HEK293 (cell line): Measurements from ENCODE around the gene CUL3.

Experiments
- CTCF ChIP-seq: fragments of 450-650 bp; formaldehyde crosslinking; IDR thresholded peaks from 2 replicates; pipeline ENCODE4 v1.5.1; 2016; ENCODE audit warnings: missing biosample characterization, missing genetic modification characterization
- TCF7L2 ChIP-seq: IDR thresholded peaks from 2 replicates; pipeline ENCODE4 v1.6.1; 2011; ENCODE audit warnings: low read depth, mild to moderate bottlenecking, inconsistent platforms, low read length, moderate library complexity, borderline replicate concordance
- YY1 ChIP-seq: fragments of 450-650 bp; formaldehyde crosslinking; IDR thresholded peaks from 2 replicates; pipeline ENCODE4 v1.5.1; 2018; ENCODE audit warnings: missing biosample characterization, missing genetic modification characterization
- ZNF175 ChIP-seq: fragments of 450-650 bp; formaldehyde crosslinking; IDR thresholded peaks from 2 replicates; pipeline ENCODE4 v1.5.1; 2016; ENCODE audit warnings: missing biosample characterization, missing genetic modification characterization
- ZNF416 ChIP-seq: fragments of 450-650 bp; formaldehyde crosslinking; IDR thresholded peaks from 2 replicates; pipeline ENCODE4 v1.5.1; 2016; ENCODE audit warnings: missing biosample characterization, missing genetic modification characterization
- ZNF704 ChIP-seq: fragments of 450-650 bp; formaldehyde crosslinking; IDR thresholded peaks from 2 replicates; pipeline ENCODE4 v1.5.1; 2016; ENCODE audit warnings: missing biosample characterization, missing genetic modification characterization

- no peak for TF ChIP-seq ZNF704 (tag by site-specific recombination)
- TF ChIP-seq ZNF416 (tag by site-specific recombination) = no peak
- no peak for TF ChIP-seq CTCF (tag by site-specific recombination)
- no peak for TF ChIP-seq ZNF175 (tag by site-specific recombination)
- TF ChIP-seq TCF7L2 = no peak
- no peak for TF ChIP-seq YY1
Measured at GRCh38 chr2:224448236-224448635, 136.9 kb downstream of the CUL3 start.
